Measurements from ENCODE around the gene NEURL4. TPM values are rescaled to one million over a fixed set of nuclear protein-coding genes. Genes with fewer than 3 reads are reported as not detected.

NEURL4 gene
- total and polyA plus RNA-seq, 2 donors (not counting 1 experiment from before 2014, with no cell fraction given) = 54.6 to 85.2 TPM

DNA sequence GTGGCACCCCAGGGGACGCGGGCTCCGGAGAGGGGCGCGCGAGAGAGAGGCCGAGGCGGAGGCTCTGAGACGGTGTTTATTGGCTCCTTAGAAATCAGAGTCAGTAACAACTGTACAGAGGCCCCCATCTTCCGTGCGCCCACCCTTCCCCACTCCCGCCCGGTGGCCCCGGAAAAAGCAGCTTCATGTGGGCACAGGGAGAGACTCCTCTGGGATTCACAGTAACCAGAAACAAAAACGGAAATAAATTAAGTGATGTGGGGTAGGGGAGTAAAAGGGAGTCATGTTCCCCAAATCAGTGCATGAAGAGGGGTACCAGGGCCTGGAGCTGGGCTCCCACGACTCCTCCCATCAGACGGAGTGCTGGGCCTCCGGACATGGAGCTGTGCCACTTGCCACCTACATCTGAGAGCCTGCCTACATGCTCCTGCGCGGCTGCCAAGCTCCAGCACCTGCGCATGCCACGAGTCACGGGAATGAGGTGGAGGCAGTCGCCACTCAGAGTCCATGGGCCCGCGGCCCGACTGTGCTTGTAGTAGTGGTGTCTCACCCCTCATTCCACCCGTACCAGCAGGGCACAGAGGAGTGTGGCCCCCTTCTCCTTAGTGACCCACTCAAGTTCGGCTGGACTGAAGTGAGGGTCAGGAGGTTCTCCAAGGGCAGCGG is 13.4 kb downstream of the NEURL4 start:
- no peaks in the 10 kb centered on the region for H3K9me3 Mint-ChIP-seq (ENCODE audit: insufficient read depth)
- H3K9ac ChIP-seq (ENCODE audit: low read length) = peak overlapping the region; percentile 90
- CTCF ChIA-PET = interaction anchor here (0.6 to 2.2 kb wide), 5 partner anchors 10 to 29 kb away, joined by 3 to 5 read pairs (median 3); partner anchors contain the start of genes ACAP1 and NEURL4
- peaks cover 47% of the 10 kb centered on the region for H3K4me1 Mint-ChIP-seq
- intact Hi-C loops (cut with micrococcal nuclease) = loop anchor here (1.0 to 2.0 kb wide), 3 partner anchors 8 to 37 kb away; partner anchors contain the start of genes EIF5A, KCTD11 and NEURL4
- H3K36me3 ChIP-seq (replicated peaks in 1 of 2; ENCODE audit: control extremely low read depth in 1 of 2, control insufficient read depth in 1 of 2, extremely low read depth in 1 of 2, insufficient read depth in 2 of 2, low read length in 1 of 2) = peaks cover 5 to 66% of the 10 kb centered on the region in 2 experiments
- no peaks in the 10 kb centered on the region for H3K27me3 Mint-ChIP-seq
- TF ChIP-seq, protein P1, sequence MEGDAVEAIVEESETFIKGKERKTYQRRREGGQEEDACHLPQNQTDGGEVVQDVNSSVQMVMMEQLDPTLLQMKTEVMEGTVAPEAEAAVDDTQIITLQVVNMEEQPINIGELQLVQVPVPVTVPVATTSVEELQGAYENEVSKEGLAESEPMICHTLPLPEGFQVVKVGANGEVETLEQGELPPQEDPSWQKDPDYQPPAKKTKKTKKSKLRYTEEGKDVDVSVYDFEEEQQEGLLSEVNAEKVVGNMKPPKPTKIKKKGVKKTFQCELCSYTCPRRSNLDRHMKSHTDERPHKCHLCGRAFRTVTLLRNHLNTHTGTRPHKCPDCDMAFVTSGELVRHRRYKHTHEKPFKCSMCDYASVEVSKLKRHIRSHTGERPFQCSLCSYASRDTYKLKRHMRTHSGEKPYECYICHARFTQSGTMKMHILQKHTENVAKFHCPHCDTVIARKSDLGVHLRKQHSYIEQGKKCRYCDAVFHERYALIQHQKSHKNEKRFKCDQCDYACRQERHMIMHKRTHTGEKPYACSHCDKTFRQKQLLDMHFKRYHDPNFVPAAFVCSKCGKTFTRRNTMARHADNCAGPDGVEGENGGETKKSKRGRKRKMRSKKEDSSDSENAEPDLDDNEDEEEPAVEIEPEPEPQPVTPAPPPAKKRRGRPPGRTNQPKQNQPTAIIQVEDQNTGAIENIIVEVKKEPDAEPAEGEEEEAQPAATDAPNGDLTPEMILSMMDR (IDR thresholded peaks at IDR 0.05) = no peak
- no peak for TF ChIP-seq EZH2 (IDR thresholded peaks at IDR 0.05; ENCODE audit: borderline replicate concordance, insufficient read depth, low read depth, low read length, poor library complexity, severe bottlenecking)
- H3K27me3 ChIP-seq (replicated peaks in 1 of 4; ENCODE audit: control extremely low read depth in 1 of 4, control insufficient read depth in 3 of 4, insufficient read depth in 4 of 4, low read length in 3 of 4) = no peaks in the 10 kb centered on the region
- peak overlapping the region; percentile 78 to 91 for H3K27ac ChIP-seq (ENCODE audit: low read length in 2 of 2)
- H3K79me2 ChIP-seq (ENCODE audit: control insufficient read depth, insufficient read depth, low read length) = peaks cover 45% of the 10 kb centered on the region
- DNase-seq (no peak), ATAC-seq (ENCODE audit: low read depth) (no peak)
- peak overlapping the region; percentile 35 to 90 (median 82) for H3K4me3 ChIP-seq (ENCODE audit: control extremely low read depth in 1 of 5, extremely low read depth in 1 of 5, insufficient read depth in 1 of 5, low read depth in 2 of 5, low read length in 4 of 5)
- H2AFZ ChIP-seq (ENCODE audit: insufficient read depth, low read depth, low read length, poor library complexity, severe bottlenecking) = peak overlapping the region; percentile 93
- peak overlapping the region; percentile 91 for H3K4me2 ChIP-seq (replicated peaks; ENCODE audit: low read depth, low read length, poor library complexity, severe bottlenecking)
- peaks cover 39% of the 10 kb centered on the region for H4K20me1 ChIP-seq (ENCODE audit: control insufficient read depth, insufficient read depth, low read length, poor library complexity, severe bottlenecking)
- H3K4me1 ChIP-seq (ENCODE audit: control insufficient read depth in 2 of 2, insufficient read depth in 2 of 2, low read length in 2 of 2) = peaks cover 17 to 39% of the 10 kb centered on the region in 2 donors
- H3K27ac Mint-ChIP-seq = peak overlapping the region; percentile 99
- POLR2A ChIA-PET = interaction anchor here (0.5 to 2.0 kb wide), 8 partner anchors 10 to 279 kb away, joined by 3 to 12 read pairs (median 4); partner anchors contain the start of genes ACAP1, DVL2 and NEURL4
- WGBS (ENCODE audit: insufficient coverage) = 38% methylated on average over 28 of the region's 30 CpGs
- H3K4me3 Mint-ChIP-seq = peak overlapping the region; percentile 97
- no peaks in the 10 kb centered on the region for H3K9me3 ChIP-seq (ENCODE audit: control extremely low read depth in 1 of 3, control insufficient read depth in 2 of 3, insufficient read depth in 1 of 3, low read length in 2 of 3)

Data from B cell (primary cell).